IPS DF 4.7 (cell line): ENCODE results near the gene SAMD4A.

Source experiments
- DNase-seq: peaks from one replicate; pipeline ENCODE4 v3.0.0-alpha.2; 2013; ENCODE audit warnings: low spot score; ENCODE audit errors: extremely low read depth

Gene SAMD4A

GRCh38 chr14:54629635-54630360 lies 62.9 kb downstream of the SAMD4A start:
- DNase-seq = no peak

- no peak for DNase-seq
These were observed 64.1 kb downstream of the SAMD4A start for GRCh38 chr14:54631016-54631415.

- no peak for DNase-seq
These were observed 65.5 kb downstream of the SAMD4A start for GRCh38 chr14:54632452-54632851.

GRCh38 chr14:54633076-54633475 lies 66.1 kb downstream of the SAMD4A start:
- DNase-seq = no peak

GRCh38 chr14:54637270-54638134 lies 70.6 kb downstream of the SAMD4A start:
- DNase-seq = no peak

- DNase-seq = no peak
These were observed 71.2 kb downstream of the SAMD4A start for GRCh38 chr14:54638135-54638446.

- DNase-seq = no peak
These were observed 72.7 kb downstream of the SAMD4A start for GRCh38 chr14:54639611-54640010.

- DNase-seq = no peak
These were observed 73.6 kb downstream of the SAMD4A start for GRCh38 chr14:54640506-54640905.

- no peak for DNase-seq
These were observed 75.2 kb downstream of the SAMD4A start for GRCh38 chr14:54642121-54642520.

GRCh38 chr14:54642801-54643695 lies 76.1 kb downstream of the SAMD4A start:
- DNase-seq = no peak

GRCh38 chr14:54643696-54644176 lies 76.8 kb downstream of the SAMD4A start:
- no peak for DNase-seq

GRCh38 chr14:54645639-54646038 lies 78.7 kb downstream of the SAMD4A start:
- no peak for DNase-seq

GRCh38 chr14:54646626-54647025 lies 79.7 kb downstream of the SAMD4A start:
- no peak for DNase-seq

GRCh38 chr14:54647378-54647777 lies 80.5 kb downstream of the SAMD4A start:
- no peak for DNase-seq

- DNase-seq = no peak
These were observed 82.1 kb downstream of the SAMD4A start for GRCh38 chr14:54649056-54649455.

GRCh38 chr14:54650331-54650958 lies 83.5 kb downstream of the SAMD4A start:
- DNase-seq = no peak

GRCh38 chr14:54650959-54651351 lies 84.0 kb downstream of the SAMD4A start:
- DNase-seq = no peak

- DNase-seq = no peak
These were observed 84.7 kb downstream of the SAMD4A start for GRCh38 chr14:54651649-54652048.

GRCh38 chr14:54652188-54652587 lies 85.3 kb downstream of the SAMD4A start:
- DNase-seq = peak; percentile 72

- DNase-seq = no peak
These were observed 85.7 kb downstream of the SAMD4A start for GRCh38 chr14:54652605-54653052.
